GM06990 (cell line): ENCODE results near the gene STOML2.

Source experiments
- DNase-seq: peaks from one replicate; pipeline ENCODE4 v3.0.0-alpha.2; 2011; ENCODE audit not compliant: insufficient read length; ENCODE audit errors: extremely low read depth
- H3K27me3 ChIP-seq: replicated peaks from 2 replicates; pipeline ENCODE4 v1.6.0; 2011; ENCODE audit warnings: low read length; ENCODE audit not compliant: control insufficient read depth, insufficient read depth
- H3K36me3 ChIP-seq: 2 replicates; pipeline ENCODE4 v1.5.1; 2011; ENCODE audit warnings: low read length; ENCODE audit not compliant: control insufficient read depth, insufficient read depth
- H3K4me3 ChIP-seq: replicated peaks from 2 replicates; pipeline ENCODE4 v1.5.1; 2011; ENCODE audit warnings: low read depth, mild to moderate bottlenecking, control low read depth, low read length
- TF ChIP-seq, protein P1 (sequence below): IDR thresholded peaks from 2 replicates; pipeline ENCODE4 v1.5.1; 2011; ENCODE audit warnings: low read length, control low read depth, mild to moderate bottlenecking, inconsistent platforms; ENCODE audit not compliant: insufficient read depth, poor library complexity, severe bottlenecking

The STOML2 gene

DNA sequence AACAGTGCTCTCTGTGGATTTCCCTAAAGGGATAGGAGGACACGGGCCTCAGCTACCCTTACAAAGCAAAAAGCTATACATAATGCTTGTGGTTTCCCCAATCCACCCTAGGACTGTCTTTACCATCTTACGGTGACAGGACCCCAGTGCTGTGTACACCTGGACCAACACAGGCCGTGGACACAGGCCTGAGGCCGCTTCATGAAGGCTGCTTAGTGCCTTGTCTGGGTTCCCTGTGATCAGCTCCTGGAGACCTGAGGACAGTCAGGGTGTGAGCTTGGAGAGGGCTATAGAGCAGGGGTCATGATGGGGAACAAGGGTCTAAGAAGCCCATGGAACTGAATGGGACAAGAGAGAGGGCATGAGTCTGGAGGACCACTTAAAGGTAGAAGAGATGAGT is 26.1 kb downstream of the STOML2 start:
- no peak for DNase-seq
- Histone ChIP-seq H3K4me3 (no peak overlapping the region), H3K36me3 (peaks cover 10% of the 10 kb centered on the region), H3K27me3 (no peaks in the 10 kb centered on the region)
- TF ChIP-seq, protein P1, sequence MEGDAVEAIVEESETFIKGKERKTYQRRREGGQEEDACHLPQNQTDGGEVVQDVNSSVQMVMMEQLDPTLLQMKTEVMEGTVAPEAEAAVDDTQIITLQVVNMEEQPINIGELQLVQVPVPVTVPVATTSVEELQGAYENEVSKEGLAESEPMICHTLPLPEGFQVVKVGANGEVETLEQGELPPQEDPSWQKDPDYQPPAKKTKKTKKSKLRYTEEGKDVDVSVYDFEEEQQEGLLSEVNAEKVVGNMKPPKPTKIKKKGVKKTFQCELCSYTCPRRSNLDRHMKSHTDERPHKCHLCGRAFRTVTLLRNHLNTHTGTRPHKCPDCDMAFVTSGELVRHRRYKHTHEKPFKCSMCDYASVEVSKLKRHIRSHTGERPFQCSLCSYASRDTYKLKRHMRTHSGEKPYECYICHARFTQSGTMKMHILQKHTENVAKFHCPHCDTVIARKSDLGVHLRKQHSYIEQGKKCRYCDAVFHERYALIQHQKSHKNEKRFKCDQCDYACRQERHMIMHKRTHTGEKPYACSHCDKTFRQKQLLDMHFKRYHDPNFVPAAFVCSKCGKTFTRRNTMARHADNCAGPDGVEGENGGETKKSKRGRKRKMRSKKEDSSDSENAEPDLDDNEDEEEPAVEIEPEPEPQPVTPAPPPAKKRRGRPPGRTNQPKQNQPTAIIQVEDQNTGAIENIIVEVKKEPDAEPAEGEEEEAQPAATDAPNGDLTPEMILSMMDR: no peak

DNA sequence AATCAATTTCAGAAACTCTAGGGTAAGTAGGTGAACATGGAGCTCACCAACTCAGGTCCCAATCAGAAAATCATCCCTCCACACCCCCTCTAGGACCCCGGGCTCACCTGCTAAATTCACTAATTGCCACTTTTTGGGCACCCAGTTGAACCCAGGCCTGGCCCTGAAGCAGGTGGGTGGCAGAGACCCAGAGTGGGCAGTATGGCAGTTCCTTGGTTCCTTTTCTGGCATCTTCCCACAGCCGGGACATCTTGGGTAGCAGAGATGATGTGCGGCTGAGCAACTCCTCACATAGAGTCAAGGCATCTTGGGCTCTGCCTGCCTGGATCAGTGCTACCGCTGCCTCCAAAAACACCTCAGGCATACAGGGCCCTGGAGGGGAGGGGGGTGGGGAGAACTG is 27.6 kb downstream of the STOML2 start:
- DNase-seq: no peak
- Histone ChIP-seq H3K36me3 (peaks cover 10% of the 10 kb centered on the region), H3K4me3 (no peak overlapping the region), H3K27me3 (no peaks in the 10 kb centered on the region)
- TF ChIP-seq, protein P1: no peak

DNA sequence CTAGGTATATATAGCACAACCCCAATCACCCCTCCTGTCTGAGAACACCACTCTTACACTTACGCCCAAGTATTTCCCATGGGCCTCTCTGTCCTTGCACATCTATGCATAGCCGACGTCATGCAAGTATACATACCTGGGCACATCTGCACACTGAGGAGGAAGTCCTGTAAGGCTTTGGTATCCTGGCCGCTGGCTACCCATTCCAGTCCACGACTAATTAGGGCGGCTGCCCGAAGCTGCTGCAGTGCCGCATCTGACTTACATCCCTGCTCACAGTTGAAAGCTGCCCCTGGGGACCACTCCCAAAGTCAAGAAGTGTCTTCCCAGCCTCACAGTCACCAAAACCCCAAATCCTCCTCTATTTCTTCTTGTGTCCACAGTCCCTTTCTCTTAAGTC is 28.1 kb downstream of the STOML2 start:
- H3K36me3 ChIP-seq: peaks cover 10% of the 10 kb centered on the region
- TF ChIP-seq, protein P1: no peak

DNA sequence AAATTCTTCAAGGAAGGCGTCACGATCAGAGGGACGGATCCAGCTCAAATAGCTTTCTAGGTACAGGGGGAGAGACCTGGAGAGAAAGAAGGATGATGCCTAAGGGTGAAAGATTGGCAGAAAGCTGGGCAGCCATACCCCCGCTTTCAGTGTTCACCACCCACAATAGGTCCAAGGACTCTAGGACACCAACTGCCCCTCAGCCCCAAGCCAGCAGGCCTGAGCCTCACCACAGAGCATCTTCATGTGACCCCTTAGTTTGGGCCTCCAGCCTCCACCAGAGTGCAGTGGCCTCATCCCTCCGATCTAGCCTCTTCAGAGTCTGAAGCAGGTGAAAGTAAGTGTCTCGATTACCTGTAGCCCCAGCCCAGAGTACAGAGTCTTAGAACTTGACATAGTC is 28.8 kb downstream of the STOML2 start:
- H3K4me3 ChIP-seq: no peak overlapping the region

More for the DNA sequence above, 28.1 kb downstream of the STOML2 start:
- H3K4me3 ChIP-seq: no peak overlapping the region
- no peaks in the 10 kb centered on the region for H3K27me3 ChIP-seq
- DNase-seq: no peak

DNA sequence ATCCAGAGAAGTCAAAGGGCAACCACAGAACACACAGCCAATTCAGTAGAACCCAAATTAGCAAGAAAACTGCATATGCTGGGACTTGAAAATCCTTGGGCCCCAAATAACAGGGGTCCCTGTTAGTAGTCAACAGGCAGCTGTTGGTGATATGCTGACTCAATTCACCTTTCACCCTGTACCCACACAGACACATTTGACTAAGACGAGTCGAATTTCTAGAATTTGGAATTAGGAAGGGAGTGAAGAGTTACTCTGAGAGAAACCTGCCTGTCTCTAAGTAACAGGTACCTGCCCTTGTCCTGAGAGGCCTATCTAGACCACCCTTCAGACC is 29.7 kb downstream of the STOML2 start:
- TF ChIP-seq, protein P1: no peak
- DNase-seq: no peak
- H3K36me3 ChIP-seq: peaks cover 10% of the 10 kb centered on the region
- no peak overlapping the region; the same call in 1 of the 2 replicates for H3K4me3 ChIP-seq
- H3K27me3 ChIP-seq: no peaks in the 10 kb centered on the region

More for the DNA sequence above, 28.8 kb downstream of the STOML2 start:
- TF ChIP-seq, protein P1: no peak
- H3K27me3 ChIP-seq: no peaks in the 10 kb centered on the region
- no peak for DNase-seq
- H3K36me3 ChIP-seq: peaks cover 10% of the 10 kb centered on the region
